Cerebellar nuclear complex (tissue), 1 donor: ENCODE data around the gene USP6NL.
"Not testable (repeated sequence)": the region's sequence is repeated elsewhere in the genome, so short reads cannot be mapped to it uniquely, and the experiment has no call there.

Source experiments
- DNase-seq, 2 experiments: peaks; one replicate each; lab custom pipeline; 2025; lab: John Stamatoyannopoulos, UW

The USP6NL gene

GRCh38 chr10:11444531-11445228 lies 166.8 kb downstream of the USP6NL start:
- DNase-seq: no peak

DNA sequence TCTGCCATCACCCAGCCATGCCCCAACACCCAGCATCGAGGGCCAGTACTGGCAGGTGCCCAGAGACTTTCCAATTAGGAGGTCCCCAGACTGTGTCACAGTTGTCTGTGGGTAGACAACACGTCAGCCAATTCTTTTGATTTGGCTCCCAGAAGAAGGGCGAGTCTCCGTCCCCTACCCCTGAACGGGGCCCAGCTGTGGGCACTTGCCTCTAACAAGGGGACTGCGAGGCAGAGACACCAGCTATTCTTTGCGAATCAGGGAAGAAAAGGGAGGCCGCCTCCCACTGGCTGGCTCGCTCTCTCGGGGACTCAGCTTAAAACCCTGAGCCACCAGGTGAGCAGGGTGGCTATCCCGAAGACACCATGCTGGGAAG lies 167.3 kb downstream of the USP6NL start:
- DNase-seq: no peak

DNA sequence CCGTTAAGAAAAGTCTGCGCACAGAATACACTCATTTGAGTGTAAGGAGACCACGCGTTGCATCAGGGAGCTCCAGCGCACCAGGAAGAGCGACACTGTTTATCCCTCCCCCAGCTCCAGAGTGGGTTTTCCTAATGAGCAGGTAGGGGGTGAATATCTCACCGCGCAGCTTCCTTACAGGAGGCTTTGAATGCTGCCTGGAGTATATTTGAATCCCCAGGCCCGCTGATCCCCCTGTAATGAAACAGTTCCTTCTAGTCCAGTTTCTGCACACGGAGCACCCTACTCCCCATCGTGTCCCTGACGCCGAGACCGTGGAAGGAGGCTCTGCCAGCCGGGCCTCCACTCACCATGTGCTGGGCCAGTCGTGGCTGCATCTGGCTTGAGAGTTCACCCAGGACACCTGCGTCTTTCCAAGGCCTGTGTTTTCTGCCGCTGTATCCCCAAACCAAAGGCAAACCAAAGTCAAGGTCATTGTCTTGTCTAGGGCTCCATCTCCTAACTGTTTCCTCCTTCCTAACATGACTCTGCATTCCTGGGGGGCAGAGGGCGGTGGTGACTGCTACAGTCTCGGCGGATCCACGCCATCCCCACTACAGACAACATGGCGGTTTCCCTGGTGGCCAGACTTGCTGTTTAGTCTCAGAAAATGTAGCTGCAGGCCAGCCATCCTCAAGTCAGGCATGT lies 167.8 kb downstream of the USP6NL start:
- DNase-seq: no peak

- no peak for DNase-seq
These were observed 169.3 kb downstream of the USP6NL start for GRCh38 chr10:11442001-11442773.

GRCh38 chr10:11441151-11441535 lies 170.3 kb downstream of the USP6NL start:
- no peak for DNase-seq

DNA sequence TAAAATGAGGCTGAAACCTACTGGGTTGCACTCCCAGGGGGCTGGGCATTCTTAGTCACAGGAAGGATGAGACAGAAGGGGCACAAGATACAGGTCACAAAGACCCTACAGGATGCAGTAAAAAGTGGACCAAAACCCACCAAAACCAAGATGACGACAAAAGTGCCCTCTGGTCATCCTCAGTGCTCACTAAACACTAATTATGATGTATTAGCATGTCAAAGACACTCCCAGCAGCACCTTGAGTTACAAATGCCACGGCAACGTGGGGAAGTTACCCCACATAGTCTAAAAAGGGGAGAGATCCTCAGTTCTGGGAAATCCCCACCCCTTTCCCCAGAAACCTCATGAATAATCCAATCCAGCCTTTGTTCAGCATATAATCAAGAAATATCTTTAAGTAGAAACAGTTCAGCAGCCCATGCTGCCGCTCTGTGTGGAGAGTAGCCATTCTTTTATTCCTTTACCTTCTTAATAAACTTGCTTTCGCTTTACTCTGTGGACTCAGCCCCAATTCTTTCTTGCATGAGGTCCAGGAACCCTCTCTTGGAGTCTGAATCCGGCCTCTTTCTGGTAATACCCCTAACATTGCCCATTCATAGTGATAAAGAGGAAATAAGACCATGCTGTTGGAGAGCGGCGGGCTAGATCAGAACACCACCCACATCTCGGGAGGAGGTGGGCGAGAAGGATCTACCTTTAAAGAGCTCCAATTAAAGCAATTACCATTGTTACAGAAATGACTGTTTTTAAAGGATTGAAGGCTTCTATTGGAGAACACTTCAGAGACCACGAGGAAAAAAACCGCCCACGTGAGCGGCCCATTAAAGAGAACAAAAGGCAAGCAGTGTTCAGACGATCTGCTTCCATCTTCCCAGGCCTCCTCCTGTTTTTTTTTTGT lies 170.9 kb downstream of the USP6NL start:
- DNase-seq: no peak

DNA sequence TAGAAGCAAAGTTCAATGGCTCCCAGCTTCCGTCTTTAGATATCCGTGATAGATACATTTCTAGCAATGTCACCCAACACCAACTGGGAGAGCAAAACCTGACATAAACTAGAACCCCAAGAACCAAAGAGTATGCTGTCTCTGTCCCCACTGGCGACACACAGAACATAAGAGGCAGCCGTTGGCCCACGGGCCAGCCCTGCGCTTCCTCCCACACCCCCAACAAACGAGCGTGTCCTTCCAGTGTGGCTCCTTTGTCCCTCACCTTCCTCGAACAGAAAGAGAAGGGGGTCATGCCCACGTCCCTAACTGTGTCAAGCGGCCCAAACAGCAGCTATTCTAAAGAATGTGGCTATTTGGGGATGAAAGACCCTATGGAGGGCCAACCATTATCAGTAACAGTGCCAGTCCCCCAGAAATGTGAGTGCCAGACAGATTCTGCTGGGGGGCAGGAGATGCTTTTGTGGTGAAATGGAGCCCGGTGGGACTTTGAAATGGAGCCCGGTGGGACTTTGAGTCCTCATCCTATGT lies 171.9 kb downstream of the USP6NL start:
- no peak for DNase-seq

DNA sequence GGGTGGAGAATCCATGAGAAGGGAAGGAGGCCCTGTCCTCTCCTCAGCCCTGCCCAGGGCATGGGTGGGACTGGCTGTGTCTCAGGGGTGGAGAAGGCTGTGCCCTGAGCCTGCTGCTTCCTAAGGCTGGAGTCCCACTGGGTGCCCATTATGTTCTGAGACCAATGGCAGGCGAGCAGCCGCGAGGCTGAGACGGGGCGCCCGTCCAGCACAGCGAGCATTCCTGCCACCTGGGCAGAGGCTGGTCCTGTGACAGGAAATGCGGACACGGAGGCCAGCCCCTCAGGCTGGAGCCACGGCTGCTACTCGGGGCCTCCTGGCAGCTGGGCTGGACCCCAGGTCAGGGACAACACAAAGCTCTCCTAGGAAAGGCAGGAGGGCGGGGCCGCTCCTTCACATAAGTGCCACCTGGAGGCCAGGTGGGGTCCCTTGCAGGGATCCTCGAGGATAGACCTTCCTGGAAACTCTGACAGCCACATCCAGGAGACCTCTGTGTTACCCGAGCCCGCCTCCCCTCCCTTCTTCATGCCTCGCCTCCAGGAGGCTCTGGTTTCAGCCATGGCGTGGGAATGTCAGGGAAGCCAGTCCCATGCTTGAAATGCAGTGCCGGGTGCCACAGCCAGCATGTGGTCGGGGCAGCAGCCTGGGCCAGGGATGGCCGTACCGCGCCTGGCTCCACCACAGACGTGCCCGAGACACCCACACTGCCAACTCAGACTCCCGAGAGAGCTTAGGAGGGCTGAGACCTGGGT lies 173.9 kb downstream of the USP6NL start:
- DNase-seq: no peak

- not testable (repeated sequence) for DNase-seq
These were observed 175.0 kb downstream of the USP6NL start for GRCh38 chr10:11436445-11436844.

- no peak for DNase-seq
These were observed 175.9 kb downstream of the USP6NL start for GRCh38 chr10:11435581-11435981.

- no peak for DNase-seq
These were observed 177.1 kb downstream of the USP6NL start for GRCh38 chr10:11434324-11434723.

DNA sequence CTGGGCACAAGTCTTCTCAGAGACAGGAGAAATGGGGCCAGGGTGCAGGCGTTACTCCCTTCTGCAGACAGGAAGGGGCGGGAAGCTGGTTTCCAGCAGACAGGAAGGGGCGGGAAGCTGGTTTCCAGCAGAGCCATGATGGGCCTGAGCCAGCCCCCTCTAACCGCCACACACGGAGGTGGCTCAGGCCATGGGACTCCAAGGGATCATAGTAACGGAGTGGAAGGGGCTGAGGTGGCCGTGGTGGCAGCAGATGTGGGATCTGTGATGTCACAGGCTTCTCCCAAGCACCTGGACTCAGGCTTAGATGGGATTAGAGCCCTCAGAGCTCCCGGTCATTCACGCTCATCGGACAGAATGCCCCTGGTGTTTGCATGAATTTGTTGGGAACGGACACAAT lies 177.8 kb downstream of the USP6NL start:
- DNase-seq: no peak

DNA sequence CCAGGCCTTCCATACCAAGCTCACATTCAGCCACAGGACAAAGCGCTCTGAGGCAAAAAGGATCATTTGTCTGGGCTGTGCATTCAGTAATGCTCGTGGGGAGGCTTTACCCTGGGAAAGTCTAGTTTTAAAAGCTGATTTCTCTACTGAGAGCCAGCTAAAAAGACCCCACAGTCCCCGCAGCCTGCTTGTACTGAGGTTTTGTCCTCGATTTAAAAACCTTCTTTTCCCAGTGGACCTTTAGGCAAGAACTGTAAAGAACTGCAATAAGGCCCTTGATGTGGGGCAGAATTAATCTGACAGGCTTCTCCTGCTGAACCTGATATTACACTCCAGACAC lies 180.3 kb downstream of the USP6NL start:
- DNase-seq: no peak

- no peak for DNase-seq
These were observed 180.8 kb downstream of the USP6NL start for GRCh38 chr10:11430421-11431215.

GRCh38 chr10:11429439-11430052 lies 181.9 kb downstream of the USP6NL start:
- no peak for DNase-seq

GRCh38 chr10:11425676-11426075 lies 185.8 kb downstream of the USP6NL start:
- DNase-seq: no peak

GRCh38 chr10:11425296-11425610 lies 186.2 kb downstream of the USP6NL start:
- no peak for DNase-seq

GRCh38 chr10:11424456-11425295 lies 186.8 kb downstream of the USP6NL start:
- DNase-seq: no peak

DNA sequence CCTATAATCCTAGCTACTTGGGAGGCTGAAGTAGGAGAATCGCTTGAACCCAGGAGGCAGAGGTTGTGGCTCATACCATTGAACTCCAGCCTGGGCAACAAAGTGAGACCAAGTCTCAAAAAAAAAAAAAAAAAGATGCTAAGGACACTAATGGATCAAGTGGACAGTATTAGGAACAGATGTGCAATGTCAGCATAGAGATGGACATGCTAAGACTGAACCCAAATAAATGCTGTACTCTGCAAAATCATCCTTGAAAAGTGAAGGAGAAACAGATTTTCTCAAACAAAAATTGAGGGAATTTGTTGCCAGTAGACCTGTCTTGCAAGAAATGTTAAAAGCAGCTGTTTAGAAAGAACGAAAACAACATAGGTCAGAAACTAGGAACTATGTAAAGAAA lies 194.5 kb downstream of the USP6NL start:
- DNase-seq: no peak
